HG02623 (cell line): Measurements from ENCODE around the gene APBA1.
"Not testable (repeated sequence)": the region's sequence is repeated elsewhere in the genome, so short reads cannot be mapped to it uniquely, and the experiment has no call there.

Experiments
- ATAC-seq: cut with Tn5 transposase; IDR thresholded peaks from one replicate; pipeline ENCODE4 v1.9.1; 2021; ENCODE audit warnings: moderate library complexity; ENCODE audit not compliant: unreplicated experiment

The APBA1 gene

DNA sequence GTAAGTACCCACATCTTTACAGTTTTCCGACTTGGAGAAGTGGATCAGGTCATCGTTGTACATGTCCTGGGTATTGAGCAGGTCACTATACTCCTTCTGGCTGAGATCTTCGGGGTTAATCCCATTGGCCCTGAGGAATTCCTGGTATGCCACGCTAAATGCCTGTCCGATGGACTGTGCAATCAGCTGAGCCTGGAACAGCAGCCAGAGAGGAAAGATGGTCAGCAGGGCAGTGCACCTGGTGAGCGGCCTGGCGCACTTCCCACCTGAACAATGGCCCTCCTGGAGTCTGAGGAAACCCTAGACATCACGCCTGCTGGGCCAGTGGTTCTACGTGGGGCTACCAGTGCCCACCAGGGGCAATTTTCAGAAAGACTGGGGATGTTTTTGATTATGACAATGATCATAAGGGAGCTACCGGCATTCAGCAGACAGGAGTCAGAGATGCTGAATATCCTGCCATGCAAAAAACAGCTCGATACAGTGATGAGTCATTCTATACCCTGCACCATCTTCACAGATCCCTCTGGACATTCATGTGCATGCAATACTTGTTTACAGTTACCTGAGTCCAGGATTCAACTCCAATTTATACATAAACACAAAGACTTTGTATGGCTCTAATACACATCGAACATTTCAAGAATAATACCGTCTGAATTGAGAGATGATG lies 219.9 kb downstream of the APBA1 start:
- no peak for ATAC-seq

DNA sequence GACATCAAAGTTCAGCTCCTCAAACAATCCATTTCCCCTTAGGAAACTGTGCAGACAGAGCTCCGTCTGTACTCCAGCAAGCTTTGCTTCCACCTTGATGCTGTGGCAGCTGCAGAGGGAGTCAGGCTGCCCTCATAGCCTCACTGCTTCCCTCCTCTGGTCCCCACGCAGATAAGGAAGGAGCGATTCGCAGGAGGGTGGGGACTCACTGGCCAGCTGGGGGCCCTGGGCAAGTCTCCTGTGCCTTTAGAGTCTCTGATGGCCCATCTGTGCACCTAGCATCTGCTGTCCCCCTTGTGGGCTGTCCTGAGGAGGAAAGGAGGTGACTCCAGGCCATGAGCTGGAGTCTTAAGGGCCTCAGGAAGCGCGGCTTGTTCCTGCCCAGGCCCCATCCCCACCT lies 225.7 kb downstream of the APBA1 start:
- ATAC-seq, result no peak

GRCh38 chr9:69445251-69445650 lies 226.9 kb downstream of the APBA1 start:
- ATAC-seq, result no peak

DNA sequence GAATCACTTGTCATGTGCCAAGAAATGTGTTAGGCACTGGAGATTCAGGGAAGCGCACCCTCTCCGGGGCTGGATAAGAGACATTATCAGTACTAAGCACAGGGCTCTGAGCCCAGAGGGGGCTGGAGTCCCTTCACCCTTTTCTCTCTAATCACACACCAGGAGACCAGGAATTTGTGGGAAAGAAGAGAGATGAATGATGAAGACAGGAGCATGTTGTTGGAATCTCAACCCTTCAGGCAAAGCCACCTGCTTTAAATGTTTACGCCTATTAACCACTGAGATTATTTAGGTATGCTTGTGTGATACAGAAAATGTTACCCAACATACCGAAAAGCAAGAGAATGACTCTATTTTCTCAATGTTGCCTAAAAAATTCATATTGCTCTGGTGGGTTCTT lies 227.4 kb downstream of the APBA1 start:
- no peak for ATAC-seq

DNA sequence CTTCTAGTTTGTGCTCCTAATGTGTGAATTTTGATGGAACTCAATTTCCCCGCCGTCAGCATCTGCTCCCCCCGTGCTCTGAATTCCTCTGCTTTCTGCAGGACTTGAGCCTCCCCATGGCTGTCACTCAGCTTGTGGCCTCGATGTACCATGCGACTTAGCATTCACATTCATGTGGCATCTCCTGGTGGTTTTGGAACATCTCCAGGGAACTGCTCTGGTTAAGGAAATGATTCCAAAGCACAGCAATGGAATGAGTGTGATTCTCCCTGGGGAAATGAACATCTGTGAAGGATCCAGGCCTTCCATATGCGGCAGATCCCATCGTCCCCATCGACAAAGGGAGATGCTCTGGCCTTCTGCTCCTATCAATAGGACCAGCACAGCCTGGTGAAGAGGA lies 228.2 kb downstream of the APBA1 start:
- no peak for ATAC-seq

DNA sequence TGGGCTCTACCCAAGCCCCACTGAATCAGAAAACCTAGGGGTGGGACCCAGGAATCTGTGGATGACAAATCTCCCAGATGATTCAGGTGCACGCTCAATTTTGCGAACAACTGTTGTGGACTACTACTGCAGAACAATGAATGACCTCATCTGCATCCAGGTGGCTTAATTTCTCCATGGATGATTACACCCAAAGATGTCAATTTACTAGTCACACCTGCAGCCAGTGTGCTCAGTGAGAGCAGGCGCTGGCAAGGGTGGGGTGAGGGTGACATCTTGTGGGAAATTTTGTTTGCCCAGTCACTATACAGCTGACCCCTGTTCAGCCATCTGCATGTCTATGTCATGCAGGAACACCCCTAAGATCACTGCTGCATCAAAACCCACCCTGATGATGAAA lies 229.0 kb downstream of the APBA1 start:
- no peak for ATAC-seq

GRCh38 chr9:69442486-69442885 lies 229.7 kb downstream of the APBA1 start:
- ATAC-seq, result no peak

- ATAC-seq, result not testable (repeated sequence)
Measured at GRCh38 chr9:69440254-69440955, 231.8 kb downstream of the APBA1 start.

DNA sequence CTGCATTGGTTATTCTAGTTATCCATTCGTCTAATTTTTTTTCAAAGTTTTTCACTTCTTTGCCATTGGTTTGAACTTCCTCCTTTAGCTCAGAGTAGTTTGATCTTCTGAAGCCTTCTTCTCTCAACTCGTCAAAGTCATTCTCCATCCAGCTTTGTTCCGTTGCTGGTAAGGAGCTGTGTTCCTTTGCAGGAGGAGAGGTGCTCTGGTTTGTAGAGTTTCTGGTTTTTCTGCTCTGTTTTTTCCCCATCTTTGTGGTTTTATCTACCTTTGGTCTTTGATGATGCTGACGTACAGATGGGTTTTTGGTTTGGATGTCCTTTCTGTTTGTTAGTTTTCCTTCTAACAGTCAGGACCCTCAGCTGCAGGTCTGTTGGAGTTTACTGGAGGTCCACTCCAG lies 232.5 kb downstream of the APBA1 start:
- not testable (repeated sequence) for ATAC-seq

GRCh38 chr9:69433968-69434367 lies 238.2 kb downstream of the APBA1 start:
- no peak for ATAC-seq

GRCh38 chr9:69433392-69433791 lies 238.8 kb downstream of the APBA1 start:
- ATAC-seq, result no peak

- no peak for ATAC-seq
Measured at GRCh38 chr9:69432623-69433022, 239.5 kb downstream of the APBA1 start.

DNA sequence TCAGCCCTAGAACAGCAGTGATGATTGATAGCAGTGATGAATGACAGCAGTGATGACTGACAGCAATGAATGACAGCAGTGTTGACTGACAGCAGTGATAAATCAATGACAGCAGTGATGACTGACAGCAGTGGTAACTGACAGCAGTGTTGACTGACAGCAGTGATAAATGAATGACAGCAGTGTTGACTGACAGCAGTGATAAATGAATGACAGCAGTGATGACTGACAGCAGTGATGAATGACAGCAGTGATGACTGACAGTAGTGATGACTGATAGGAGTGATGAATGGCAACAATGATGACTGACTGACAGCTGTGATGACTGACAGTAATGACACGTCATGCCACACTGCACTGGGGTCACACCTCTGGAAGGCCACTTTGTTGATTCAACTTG lies 240.4 kb downstream of the APBA1 start:
- ATAC-seq, result no peak

GRCh38 chr9:69431203-69431602 lies 241.0 kb downstream of the APBA1 start:
- ATAC-seq, result no peak

GRCh38 chr9:69430206-69430605 lies 242.0 kb downstream of the APBA1 start:
- ATAC-seq, result no peak

- no peak for ATAC-seq
Measured at GRCh38 chr9:69429281-69429680, 242.9 kb downstream of the APBA1 start.

- no peak for ATAC-seq
Measured at GRCh38 chr9:69428017-69428785, 244.0 kb downstream of the APBA1 start.

- ATAC-seq, result no peak
Measured at GRCh38 chr9:69427286-69427685, 244.9 kb downstream of the APBA1 start.

- ATAC-seq, result no peak
Measured at GRCh38 chr9:69425136-69425801, 246.9 kb downstream of the APBA1 start.

DNA sequence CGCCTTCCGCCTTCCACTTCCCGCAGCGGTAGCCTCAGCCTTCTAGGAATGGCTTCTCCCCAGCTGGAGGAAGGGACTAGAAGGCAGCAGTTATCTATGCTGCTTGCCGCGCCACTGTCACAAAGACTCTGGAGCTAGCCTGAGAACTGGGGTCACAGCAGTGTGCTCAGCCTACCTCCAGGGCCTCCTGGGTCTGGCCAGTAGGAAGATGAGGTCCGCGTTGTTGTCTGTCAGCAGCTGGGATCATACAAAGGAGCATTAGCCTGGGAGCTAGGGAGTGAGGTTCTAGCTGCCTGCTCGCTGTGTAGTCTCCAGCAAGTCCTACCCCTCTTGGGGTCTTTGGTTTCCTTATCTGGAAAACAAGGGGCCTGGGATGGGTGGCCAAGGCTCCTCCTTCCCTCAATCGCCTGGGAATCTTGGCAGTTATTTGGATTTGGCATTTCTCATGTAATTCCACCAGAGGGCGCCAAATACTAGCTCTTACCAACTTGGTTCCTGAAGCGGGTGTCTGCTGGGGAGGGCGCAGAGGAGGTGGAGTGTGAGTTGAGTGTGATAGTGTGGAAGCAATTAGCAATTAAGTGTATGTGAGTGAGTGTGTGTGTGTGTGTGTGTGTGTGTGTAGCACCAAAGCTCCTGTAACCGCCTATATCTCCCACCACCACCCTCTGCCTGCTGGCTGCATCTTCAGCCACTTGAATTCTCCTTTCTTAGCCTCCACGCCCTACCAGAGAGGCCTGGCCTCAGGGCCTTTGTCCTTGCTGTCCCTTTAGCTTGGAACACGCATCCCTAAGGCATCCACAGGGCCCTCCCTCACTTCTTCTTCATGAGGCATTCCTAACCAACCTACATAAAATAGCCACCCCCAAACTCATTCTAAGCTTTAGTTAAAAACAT lies 250.0 kb downstream of the APBA1 start:
- ATAC-seq, result no peak
